Measurements from ENCODE around the gene BCS1L.

The BCS1L gene, protein sequence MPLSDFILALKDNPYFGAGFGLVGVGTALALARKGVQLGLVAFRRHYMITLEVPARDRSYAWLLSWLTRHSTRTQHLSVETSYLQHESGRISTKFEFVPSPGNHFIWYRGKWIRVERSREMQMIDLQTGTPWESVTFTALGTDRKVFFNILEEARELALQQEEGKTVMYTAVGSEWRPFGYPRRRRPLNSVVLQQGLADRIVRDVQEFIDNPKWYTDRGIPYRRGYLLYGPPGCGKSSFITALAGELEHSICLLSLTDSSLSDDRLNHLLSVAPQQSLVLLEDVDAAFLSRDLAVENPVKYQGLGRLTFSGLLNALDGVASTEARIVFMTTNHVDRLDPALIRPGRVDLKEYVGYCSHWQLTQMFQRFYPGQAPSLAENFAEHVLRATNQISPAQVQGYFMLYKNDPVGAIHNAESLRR

DNA sequence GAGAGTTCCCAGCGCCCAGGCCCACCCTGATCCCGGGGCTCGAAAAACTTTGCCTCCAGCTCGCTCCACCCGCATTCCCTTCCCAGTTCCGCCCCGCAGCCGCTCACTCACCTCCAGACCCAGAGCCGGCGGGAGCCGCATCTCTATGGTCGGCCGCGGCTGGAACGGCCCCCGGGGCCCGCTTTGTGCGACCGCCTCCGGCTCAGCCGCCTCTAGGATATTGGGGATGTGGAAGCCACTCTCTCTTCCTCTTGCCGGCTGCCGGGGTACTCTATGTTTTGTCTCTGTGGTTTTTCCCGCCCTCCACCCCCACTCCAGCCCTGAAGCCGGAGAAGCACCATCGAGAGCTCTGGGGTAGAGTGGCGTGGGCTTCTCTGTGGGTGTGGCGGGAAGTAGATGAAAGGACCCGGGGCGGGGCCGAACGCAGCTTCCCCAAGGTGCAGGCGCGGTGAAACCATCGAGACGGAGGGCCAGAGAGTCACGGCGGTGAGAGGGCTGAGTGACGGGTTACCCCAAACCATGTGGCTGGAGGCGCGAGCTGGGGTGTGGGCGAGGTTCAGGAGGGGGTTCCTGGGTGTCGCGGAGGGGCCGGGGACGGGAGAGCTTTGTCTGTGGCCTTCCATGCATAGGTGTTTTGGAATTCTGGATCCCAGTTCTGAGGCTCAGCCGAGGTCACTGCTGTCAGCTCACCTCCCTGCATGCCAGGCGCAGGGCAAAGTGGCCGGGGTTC, at the start of gene BCS1L, which contains the start of gene ZNF142:
BCS1L (plus strand) TSS at position 426 of the 730 bp plus-strand sequence. CDS start 1,305 bp downstream, outside the sequence.
ZNF142 (minus strand) TSS at position 366 of the 730 bp plus-strand sequence. CDS start 3,194 bp downstream, outside the sequence.
- peak; percentile 95 for DNase-seq

DNA sequence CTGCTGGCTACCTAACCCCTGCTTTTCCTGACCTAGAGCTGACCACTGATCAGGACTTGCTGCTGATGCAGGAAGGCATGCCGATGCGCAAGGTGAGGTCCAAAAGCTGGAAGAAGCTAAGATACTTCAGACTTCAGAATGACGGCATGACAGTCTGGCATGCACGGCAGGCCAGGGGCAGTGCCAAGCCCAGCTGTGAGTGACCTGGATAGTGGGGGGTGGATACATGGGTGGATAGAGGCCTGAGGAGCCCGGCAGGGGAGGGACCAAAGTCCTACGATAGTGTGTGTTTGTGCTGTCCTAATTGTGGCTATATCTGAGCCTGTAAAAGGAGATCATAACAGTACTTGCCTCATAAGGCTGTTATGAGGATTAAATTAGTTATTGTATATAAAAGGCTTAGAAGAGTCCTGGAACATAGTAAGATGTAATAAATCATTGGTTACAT, 43.6 kb upstream of the BCS1L start:
- DNase-seq = no peak

DNA sequence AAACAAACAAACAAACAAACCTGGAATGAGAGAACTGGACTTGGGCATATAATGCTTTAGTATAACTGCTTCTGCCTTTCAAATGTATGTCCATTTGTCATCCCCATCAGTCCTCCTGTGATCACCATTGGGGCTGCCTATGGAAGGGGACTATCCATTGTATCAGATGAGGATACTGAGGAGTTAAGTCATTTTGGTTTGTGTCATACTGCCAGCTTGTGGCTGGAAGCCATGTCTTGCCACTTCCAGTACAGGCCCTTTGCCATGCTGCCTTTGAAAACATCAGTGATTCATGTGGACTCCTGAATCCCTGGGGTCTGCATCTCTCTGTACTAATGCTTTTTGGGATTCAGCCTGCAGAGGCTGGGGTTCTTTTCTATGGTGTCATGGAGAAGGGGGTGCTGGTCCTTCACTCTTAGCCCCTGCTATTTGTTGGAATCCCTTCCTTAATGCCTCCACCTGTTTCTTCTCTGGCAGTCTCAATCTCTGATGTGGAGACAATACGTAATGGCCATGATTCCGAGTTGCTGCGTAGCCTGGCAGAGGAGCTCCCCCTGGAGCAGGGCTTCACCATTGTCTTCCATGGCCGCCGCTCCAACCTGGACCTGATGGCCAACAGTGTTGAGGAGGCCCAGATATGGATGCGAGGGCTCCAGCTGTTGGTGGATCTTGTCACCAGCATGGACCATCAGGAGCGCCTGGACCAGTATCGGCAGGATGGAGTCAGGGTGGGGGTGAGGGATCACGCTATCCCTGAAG, 41.2 kb upstream of the BCS1L start:
- DNase-seq = no peak

DNA sequence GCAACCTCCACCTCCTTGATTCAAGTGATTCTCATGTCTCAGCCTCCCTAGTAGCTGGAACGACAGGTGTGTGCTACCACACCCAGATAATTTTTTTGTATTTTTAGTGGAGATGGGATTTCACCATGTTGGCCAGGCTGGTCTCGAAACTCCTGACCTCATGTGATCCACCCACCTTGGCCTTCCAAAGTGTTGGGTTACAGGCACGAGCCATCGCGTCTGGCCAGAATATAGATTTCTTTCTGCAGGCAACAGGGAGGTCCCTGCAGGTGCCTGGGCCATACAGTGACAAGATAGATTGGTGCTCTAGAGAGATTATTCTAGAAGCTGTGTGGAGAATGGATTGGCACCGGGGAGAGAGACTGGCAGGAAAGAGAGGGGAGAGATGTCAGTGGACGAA, 38.5 kb upstream of the BCS1L start:
- DNase-seq = no peak

DNA sequence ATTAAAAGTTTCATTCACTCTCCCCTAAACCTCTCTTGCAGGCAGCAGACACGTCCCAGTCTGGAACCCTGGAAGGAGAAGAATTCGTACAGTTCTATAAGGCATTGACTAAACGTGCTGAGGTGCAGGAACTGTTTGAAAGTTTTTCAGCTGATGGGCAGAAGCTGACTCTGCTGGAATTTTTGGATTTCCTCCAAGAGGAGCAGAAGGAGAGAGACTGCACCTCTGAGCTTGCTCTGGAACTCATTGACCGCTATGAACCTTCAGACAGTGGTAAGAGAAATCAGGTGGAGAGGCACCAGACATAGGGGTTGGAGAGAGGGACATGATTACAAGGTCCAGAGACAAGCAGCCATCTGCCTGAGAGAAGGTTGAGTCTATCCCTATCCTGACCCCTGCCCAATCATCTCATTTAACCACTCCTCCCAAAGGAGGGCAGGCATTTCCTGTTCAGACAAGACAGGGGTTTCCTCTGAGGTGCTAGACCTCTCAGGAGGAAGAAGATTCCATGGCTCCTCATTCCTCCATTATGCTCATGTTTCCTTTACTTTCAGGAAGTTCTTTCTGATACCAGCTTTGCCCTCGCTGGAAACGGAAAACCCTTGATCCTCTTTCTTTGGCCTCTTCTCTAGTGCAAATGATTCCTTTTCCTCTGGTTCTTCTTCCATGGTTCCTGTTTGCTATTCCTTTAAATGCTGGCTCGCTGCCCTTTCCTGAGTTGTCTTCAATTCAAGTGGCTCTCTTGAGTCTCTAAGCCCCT, 36.7 kb upstream of the BCS1L start:
- DNase-seq = no peak

DNA sequence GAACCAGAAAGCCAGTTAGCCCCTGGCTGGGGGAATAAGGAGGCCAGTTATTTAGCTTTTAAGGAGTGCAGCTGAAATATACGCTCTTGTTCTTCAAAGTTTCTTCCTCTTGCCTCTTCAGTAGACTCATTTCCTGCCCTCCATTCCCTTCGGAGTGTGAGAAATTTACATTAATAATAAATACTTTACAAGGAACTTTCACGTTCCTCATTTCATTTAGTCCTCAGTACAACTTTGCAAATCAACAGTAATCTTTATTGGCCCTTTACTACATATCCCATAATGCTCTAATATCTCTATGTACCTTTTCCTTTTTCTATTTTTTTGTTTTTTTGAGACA, 36.1 kb upstream of the BCS1L start:
- no peak for DNase-seq

DNA sequence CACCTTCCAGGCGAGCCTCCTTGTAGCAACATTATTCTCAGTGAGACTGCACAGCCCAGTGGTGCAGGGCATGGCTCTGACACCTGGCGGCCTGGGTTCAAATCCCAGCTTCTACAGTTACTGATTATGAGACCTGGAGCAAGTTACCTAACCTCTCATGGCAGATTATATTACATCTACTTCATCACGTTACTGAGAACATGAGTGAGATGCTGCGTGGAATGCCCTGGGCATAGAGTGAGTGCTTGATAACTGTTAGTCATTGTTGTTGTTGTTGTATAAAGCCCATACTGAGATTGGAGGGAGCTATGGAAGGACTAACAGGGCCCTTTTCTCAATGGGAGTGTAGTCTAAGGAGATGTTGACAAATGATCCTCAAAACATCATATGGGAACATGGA, 33.1 kb upstream of the BCS1L start:
- no peak for DNase-seq

DNA sequence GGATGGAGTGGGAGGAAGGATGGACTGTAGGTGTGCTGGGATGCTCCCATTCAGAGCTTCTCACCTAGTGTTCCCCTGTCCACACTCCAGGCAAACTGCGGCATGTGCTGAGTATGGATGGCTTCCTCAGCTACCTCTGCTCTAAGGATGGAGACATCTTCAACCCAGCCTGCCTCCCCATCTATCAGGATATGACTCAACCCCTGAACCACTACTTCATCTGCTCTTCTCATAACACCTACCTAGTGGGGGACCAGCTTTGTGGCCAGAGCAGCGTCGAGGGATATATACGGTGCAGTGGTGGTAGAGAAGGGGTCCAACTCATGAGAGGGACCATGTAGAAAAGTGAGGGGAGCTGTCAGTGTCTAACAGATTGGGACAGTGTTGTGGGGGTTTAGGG, 31.5 kb upstream of the BCS1L start:
- DNase-seq = no peak

DNA sequence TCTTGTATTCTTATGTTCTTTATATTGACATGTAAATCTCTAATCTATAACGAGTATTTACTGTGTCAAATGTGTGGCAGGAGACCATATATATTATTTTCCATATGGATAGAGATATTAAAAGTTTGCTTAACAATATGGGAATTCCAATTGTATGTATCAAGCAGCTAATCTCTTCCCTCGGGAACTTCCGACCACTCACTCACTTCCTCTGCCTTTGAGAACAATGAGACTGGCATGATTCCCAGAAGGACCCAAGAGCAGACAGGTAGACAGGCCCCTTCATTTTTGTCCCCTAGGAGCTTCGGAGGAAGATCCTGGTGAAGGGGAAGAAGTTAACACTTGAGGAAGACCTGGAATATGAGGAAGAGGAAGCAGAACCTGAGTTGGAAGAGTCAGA, 27.6 kb upstream of the BCS1L start:
- DNase-seq = no peak

DNA sequence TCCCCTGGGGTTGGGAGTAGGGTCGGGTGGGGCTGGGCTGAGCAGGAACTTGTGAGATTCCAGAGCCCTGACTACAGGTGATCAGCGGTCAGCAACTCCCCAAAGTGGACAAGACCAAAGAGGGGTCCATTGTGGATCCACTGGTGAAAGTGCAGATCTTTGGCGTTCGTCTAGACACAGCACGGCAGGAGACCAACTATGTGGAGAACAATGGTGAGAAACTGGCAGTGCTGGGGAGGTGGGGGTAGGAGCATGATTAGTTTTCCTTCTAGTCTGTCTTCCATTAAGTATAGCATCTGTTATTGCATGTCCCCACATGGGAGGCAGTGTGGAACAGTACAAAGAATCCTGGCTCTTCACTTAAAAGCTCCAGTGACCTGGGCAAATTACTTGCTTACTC, 23.8 kb upstream of the BCS1L start:
- DNase-seq = no peak

DNA sequence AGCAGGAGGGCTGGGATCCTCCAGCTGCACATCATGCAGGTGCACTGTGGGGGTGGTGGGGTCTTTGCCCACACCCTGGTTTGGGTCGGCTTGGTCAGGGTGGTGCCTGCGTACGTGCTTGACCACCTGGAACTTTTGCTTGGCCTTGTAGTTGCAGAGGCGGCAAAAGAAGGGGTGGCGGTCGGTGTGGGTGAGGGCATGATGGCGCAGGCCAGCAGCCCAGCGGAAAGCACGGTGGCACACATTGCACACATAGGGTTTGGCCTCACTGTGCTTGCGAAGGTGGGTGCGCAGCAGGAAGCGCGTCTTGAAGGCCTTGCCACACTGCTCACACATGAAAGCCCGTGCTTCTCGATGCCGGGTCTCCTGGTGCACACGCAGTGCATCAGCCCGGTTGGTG, 21.1 kb upstream of the BCS1L start:
- no peak for DNase-seq

DNA sequence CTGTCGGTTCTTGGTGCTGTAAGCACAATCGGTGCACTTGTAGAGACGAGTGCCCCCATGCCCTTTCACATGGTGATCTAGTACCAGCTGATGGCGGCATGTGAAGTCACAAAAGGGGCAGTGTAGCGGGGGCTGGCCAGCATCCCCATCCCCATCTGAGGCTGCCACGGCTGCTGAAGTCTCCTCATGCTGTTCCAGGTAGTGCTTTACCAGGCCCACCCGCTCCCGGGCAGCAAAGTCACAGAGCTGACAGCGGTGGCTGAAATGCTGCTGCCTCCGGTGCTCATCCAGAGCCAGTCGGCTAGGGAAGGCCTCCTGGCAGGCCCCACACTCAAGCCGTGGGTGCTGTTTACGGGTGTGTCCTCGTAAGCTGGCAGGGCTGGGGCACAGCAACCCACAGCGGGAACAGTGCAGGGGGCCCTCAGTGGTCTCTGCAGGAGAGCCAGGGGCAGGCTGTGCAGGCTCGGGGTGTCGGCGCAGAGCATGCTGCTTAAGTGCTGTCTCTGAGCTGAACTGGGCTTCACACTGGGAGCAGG, 17.3 kb upstream of the BCS1L start:
- DNase-seq = no peak

DNA sequence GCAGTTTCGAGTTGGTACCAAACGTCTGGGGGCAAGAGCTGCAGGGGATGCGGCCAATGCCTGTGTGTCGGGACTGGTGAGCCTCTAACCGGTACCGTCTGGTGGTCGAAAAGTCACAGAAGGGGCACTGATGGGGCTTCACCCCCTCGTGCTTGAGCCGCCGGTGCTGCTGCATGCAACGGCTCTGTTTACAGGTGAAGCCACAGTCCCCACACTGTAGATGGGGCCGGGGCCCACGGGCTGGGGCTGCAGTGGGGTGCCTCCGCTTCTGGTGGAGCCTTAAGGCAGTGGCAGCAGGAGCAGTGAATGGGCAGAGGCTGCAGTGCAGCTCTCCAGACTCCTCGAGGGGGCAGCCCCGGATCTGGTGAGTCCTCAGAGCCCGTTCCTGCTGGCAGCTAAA, 16.7 kb upstream of the BCS1L start:
- DNase-seq = no peak

DNA sequence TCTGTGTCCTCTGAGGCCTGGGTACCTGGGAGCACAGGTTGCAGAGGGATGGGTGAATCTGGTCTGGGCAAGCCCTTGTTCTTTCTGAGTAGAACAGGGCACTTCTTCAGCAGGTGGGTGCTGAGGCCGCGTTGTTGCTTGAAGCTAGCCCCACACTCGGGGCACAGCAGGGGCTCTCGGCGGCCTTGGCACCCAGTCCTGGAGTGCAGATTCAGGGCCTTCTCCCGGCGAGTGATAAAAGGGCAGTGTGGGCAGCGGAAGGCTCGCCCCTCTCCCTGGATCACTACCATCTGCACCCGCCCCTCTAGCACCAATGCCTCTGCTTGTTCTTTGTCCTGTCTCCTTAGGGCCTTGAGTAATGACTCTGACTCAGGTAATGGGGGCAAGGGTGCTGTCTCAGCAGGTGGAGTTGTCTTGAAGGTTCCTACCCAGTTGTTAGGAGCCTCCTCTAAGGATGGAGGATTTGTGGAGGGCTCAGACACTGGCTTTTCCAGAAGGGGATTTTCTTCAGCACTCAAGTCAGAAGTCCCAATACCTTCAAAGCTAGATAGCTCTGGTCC, 15.7 kb upstream of the BCS1L start:
- no peak for DNase-seq

DNA sequence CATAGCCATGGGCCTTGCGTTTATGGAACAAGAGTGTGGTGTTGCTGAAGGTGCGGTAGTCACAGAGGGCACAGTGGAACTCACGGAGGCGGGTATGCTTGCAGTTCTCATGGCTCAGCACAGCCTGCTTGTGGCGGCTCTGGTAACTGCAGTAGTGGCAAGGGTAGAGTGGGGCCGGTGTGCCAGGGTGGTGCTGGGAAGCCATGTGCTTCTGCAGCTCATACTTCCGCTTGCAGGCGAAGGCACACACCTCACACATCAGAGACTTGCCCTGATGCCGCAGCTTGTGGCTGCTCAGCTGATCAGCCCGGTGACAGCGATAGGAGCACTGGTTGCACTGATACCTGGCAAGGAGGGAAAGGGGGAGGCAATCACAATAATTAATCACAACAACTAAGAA, 14.8 kb upstream of the BCS1L start:
- DNase-seq = no peak

DNA sequence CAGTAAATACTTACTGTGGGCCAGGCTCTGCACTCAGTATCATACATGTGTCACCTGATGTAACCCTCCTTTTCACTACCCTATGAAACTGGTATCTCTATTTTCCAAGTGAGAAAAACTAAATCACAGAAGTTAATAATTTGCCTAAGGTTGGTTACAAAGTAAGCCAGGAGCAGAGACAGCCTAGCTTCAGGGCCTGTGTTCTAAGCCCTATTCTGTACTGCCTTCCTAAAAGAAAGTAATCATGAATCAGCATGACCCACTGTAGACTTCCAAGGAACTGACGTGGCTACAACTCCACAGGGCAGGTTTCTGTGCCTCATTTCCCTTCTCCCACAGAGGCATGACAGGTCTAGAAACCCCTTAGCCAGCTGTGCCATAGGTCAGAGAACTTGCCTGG, 14.4 kb upstream of the BCS1L start:
- DNase-seq = no peak

DNA sequence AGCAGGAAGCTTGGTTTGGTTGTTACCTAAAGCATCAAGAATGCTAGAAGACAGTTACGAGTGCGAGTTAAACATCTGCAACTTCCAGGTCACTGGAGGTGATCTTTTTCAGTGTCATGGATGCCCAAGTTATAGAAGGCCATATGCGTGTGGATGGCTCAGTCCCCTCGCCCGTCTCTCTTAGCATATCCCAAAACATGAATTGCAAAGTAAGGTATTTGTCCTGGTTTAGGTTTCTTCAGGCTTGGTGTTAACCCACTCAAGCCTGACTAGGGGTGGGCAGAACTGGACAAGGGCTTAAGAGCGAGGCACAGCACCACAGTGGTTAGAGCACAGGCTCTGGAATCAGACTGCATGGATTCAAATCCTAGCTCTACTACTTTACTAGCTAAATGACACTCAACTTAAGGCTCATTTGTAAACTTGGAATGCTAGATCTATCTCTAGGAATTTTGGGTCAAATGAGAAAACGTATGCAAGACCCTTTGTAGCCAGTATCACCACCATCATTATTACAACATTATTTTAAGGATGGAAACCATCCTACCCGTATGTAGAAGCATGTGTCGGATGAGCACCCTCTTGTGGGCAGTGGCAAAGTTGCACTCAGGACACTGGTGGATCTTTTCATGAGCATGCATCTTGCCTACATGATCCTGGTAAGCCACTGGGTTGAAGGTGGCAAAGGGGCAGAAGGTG, 11.2 kb upstream of the BCS1L start:
- peak; percentile 52 for DNase-seq

DNA sequence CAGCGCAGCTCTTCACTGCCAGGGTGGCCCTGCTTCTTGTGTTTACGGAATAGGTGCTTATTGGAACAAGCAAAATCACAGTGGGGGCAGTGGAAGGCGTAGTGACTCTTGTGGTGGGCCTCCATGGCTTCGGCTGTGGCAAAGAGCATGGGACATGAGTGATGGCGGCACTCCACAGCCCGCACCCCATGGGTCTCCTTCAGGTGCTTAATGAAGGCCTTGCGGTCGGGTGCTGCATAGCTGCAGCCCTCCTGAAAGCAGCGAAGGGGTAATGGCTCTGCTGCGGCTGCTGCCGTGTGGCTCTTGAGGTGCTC, 10.7 kb upstream of the BCS1L start:
- no peak for DNase-seq

DNA sequence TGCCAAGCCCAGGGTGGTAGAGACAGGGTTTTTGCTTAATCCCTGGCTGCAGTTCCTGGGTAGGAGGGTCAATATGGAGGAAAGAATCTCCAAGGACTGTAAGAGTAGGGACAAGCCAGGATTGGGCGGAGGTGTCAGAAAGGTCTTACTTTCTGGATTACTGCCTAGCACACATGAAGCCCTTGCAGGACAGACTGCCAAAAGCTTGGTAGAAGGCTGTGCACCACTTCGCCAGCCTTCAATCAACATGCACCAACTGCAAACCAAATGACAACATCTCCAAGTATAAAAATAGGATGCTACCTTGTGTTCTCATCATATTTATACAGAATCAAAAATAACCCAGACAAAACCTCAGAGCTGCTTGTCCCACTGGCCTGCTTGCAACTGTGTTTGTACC, 3.7 kb upstream of the BCS1L start:
- DNase-seq = no peak

DNA sequence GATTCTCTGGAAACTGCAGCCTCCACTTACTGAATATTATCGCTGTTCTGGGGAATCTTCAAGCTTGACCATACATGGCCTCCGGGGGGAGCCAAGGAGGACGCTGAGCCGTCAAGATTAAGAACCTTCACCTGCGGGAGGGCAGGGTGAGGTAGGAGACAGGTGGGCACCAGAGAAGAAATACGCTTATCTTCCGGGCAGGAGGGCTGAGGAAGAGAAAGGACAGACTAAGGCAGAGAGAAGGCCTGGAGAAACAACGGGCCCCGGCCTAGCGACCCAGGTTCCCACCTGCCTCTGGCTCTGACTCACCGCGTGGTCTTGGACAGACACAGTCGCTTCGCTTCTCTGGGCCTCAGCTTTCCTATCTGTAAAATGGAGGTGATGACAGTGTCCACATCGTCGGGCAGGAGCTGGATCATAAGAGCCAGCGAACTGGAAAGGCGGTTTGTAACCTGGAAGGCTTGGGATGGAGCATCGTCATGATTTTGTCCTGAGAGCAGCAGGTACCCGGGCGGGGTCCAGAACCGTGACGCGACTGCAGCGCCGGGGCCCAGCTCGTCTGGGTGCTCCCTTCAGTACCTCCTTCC, 719 bp upstream of the BCS1L start:
- peak; percentile 39 for DNase-seq

DNA sequence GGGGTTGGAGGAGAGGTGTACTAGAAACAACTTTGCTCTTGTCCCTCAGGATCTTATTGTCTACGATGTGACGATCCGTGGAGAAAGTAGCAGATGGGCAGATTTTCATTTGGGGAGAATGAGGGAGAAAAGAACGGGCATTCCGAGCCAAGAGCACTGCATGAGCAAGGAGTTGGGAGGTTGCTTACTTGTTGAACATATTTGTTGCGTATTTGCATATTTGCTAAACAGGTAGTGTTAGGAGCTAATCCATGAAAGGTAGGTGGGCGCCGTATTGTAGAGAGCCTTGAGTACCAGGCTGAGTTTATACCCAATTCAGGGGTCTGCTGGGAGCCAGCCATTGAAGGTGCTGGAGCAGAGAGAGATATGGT, 490 bp downstream of the BCS1L start:
- no peak for DNase-seq

All from CD4-positive, alpha-beta T cell treated with Interleukin-4 for 4 hours (primary cell).